IMR-90 (cell line): ENCODE data around the gene ADAMTSL2. TPM values are rescaled to one million over a fixed set of nuclear protein-coding genes. Genes with fewer than 3 reads are reported as not detected.

Source experiments
- ATAC-seq: fragments of 200-7000 bp; cut with Tn5 transposase; 2 replicates; pipeline ENCODE4 v1.9.1; 2020; ENCODE audit warnings: low read depth, mild to moderate bottlenecking, moderate library complexity
- BruUV-seq: library from RNA; stranded (reverse); fragments of 400-500 nt; replicated peaks from 2 replicates; lab custom pipeline; 2021; lab: Mats Ljungman, UMichigan
- CTCF ChIA-PET: fragments of 300-600 bp; formaldehyde crosslinking; extraction: SDS; loops from one replicate; lab custom pipeline; 2021; ENCODE audit warnings: antibody characterized with exemption; lab: Yijun Ruan, JAX
- POLR2A ChIA-PET: fragments of 300-600 bp; sonication (Branson Sonifier 250); formaldehyde crosslinking; loops from one replicate; lab custom pipeline; 2022; ENCODE audit warnings: antibody characterized with exemption; ENCODE audit not compliant: unreplicated experiment; lab: Charles Lee
- DNase-seq: peaks from one replicate; pipeline ENCODE4 v3.0.0; 2013
- H2AFZ ChIP-seq: replicated peaks from 2 replicates; pipeline ENCODE3; 2013; ENCODE audit warnings: low read length, mild to moderate bottlenecking; ENCODE audit not compliant: poor library complexity
- H2AK5ac ChIP-seq: 2 replicates; pipeline ENCODE4 v1.6.1; 2013; ENCODE audit warnings: low read depth, low read length, inconsistent platforms
- H2AK9ac ChIP-seq: replicated peaks from 2 replicates; pipeline ENCODE3; 2013; ENCODE audit warnings: mild to moderate bottlenecking, low read depth, low read length, moderate library complexity; ENCODE audit not compliant: poor library complexity
- H2BK120ac ChIP-seq: 2 replicates; pipeline ENCODE4 v1.6.1; 2013; ENCODE audit warnings: low read depth, low read length, inconsistent platforms
- H2BK15ac ChIP-seq: 3 replicates; pipeline ENCODE4 v1.6.1; 2013; ENCODE audit warnings: low read depth, low read length, inconsistent platforms
- H2BK20ac ChIP-seq: 2 replicates; pipeline ENCODE4 v1.6.1; 2013; ENCODE audit warnings: low read depth, mild to moderate bottlenecking, inconsistent platforms, low read length, moderate library complexity
- H2BK5ac ChIP-seq: 2 replicates; pipeline ENCODE4 v1.6.1; 2013; ENCODE audit warnings: mild to moderate bottlenecking, low read depth, low read length, inconsistent platforms; ENCODE audit not compliant: poor library complexity, severe bottlenecking
- H3K14ac ChIP-seq: replicated peaks from 2 replicates; pipeline ENCODE4 v1.6.1; 2013; ENCODE audit warnings: low read depth, low read length, inconsistent platforms
- H3K18ac ChIP-seq: 2 replicates; pipeline ENCODE4 v1.6.1; 2013; ENCODE audit warnings: low read depth, low read length, control low read depth
- H3K23ac ChIP-seq: 2 replicates; pipeline ENCODE4 v1.6.1; 2013; ENCODE audit warnings: low read depth, low read length, inconsistent platforms
- H3K27ac ChIP-seq: 2 replicates; pipeline ENCODE4 v1.5.1; 2013; ENCODE audit warnings: mild to moderate bottlenecking, control low read depth, low read length; ENCODE audit not compliant: insufficient read depth
- H3K27me3 ChIP-seq: 2 replicates; pipeline ENCODE4 v1.6.1; 2013; ENCODE audit warnings: low read length; ENCODE audit not compliant: control insufficient read depth, insufficient read depth
- H3K36me3 ChIP-seq: 2 replicates; pipeline ENCODE4 v1.6.1; 2013; ENCODE audit warnings: low read length, mixed read lengths; ENCODE audit not compliant: control insufficient read depth, insufficient read depth
- H3K4ac ChIP-seq: 2 replicates; pipeline ENCODE4 v1.6.1; 2013; ENCODE audit warnings: low read depth, low read length, inconsistent platforms
- H3K4me1 ChIP-seq: 2 replicates; pipeline ENCODE4 v1.6.1; 2013; ENCODE audit warnings: low read length, mixed read lengths; ENCODE audit not compliant: control insufficient read depth, insufficient read depth
- H3K4me2 ChIP-seq: 2 replicates; pipeline ENCODE4 v1.6.1; 2013; ENCODE audit warnings: low read depth, mild to moderate bottlenecking, control low read depth, low read length, moderate library complexity
- H3K4me3 ChIP-seq: 2 replicates; pipeline ENCODE4 v1.5.1; 2013; ENCODE audit warnings: low read depth, mild to moderate bottlenecking, control low read depth, low read length, moderate library complexity; ENCODE audit not compliant: insufficient read depth
- H3K56ac ChIP-seq: 2 replicates; pipeline ENCODE4 v1.6.1; 2013; ENCODE audit warnings: low read length, inconsistent platforms; ENCODE audit not compliant: insufficient read depth; ENCODE audit errors: extremely low read depth
- H3K79me1 ChIP-seq, 2 experiments: 2 replicates each; pipeline ENCODE4 v1.6.1; 2013; ENCODE audit warnings: low read length in 2 of 2, inconsistent platforms in 1 of 2, low read depth in 1 of 2
- H3K9ac ChIP-seq: 2 replicates; pipeline ENCODE4 v1.6.1; 2013; ENCODE audit warnings: low read depth, low read length, control low read depth
- H3K9me1 ChIP-seq: 2 replicates; pipeline ENCODE4 v1.6.1; 2013; ENCODE audit warnings: low read length, inconsistent platforms; ENCODE audit not compliant: insufficient read depth
- H3K9me3 ChIP-seq: 2 replicates; pipeline ENCODE4 v1.6.1; 2013; ENCODE audit warnings: low read length; ENCODE audit not compliant: control insufficient read depth, insufficient read depth
- H4K20me1 ChIP-seq: 2 replicates; pipeline ENCODE4 v1.6.1; 2013; ENCODE audit warnings: low read length, inconsistent platforms; ENCODE audit not compliant: insufficient read depth
- H4K5ac ChIP-seq: 2 replicates; pipeline ENCODE4 v1.6.1; 2013; ENCODE audit warnings: mild to moderate bottlenecking, low read depth, low read length, control low read depth
- H4K8ac ChIP-seq, 2 experiments: 2 replicates each; pipeline ENCODE4 v1.6.1; 2013; ENCODE audit warnings: low read depth in 2 of 2, low read length in 2 of 2, control low read depth in 1 of 2, inconsistent platforms in 1 of 2
- H4K91ac ChIP-seq: 2 replicates; pipeline ENCODE4 v1.6.1; 2013; ENCODE audit warnings: low read depth, low read length, inconsistent platforms; ENCODE audit not compliant: insufficient read depth
- BHLHE40 ChIP-seq: fragments of 150-350 bp; IDR thresholded peaks from 2 replicates; pipeline ENCODE4 v1.6.1; 2016; ENCODE audit warnings: mild to moderate bottlenecking, low read depth, low read length
- CEBPB ChIP-seq: IDR thresholded peaks from 2 replicates; pipeline ENCODE4 v1.6.1; 2012; ENCODE audit warnings: low read depth, low read length, improper control_type of control experiment
- CHD1 ChIP-seq: IDR thresholded peaks from 2 replicates; pipeline ENCODE4 v1.6.1; 2012; ENCODE audit warnings: low read depth, low read length, improper control_type of control experiment
- CTCF ChIP-seq: conservative IDR thresholded peaks from 2 replicates; pipeline ENCODE4 v1.5.1; 2012; ENCODE audit warnings: mild to moderate bottlenecking, low read depth, low read length, improper control_type of control experiment
- FOS ChIP-seq: fragments of 150-350 bp; IDR thresholded peaks from 2 replicates; pipeline ENCODE4 v1.6.1; 2016; ENCODE audit warnings: low read depth, low read length
- MAFK ChIP-seq: IDR thresholded peaks from 2 replicates; pipeline ENCODE4 v1.6.1; 2012; ENCODE audit warnings: low read depth, low read length, improper control_type of control experiment
- MAZ ChIP-seq: IDR thresholded peaks from 2 replicates; pipeline ENCODE4 v1.6.1; 2012; ENCODE audit warnings: low read depth, mild to moderate bottlenecking, low read length, improper control_type of control experiment, moderate library complexity, borderline replicate concordance
- MXI1 ChIP-seq: IDR thresholded peaks from 2 replicates; pipeline ENCODE4 v1.6.1; 2012; ENCODE audit warnings: low read depth, mild to moderate bottlenecking, low read length, moderate library complexity, borderline replicate concordance
- NFE2L2 ChIP-seq: fragments of 150-350 bp; IDR thresholded peaks from 2 replicates; pipeline ENCODE4 v1.6.1; 2016; ENCODE audit warnings: low read depth, mild to moderate bottlenecking, low read length
- POLR2A ChIP-seq: IDR thresholded peaks from 2 replicates; pipeline ENCODE4 v1.6.1; 2012; ENCODE audit warnings: mild to moderate bottlenecking, low read depth, low read length
- RAD21 ChIP-seq: IDR thresholded peaks from 2 replicates; pipeline ENCODE4 v1.6.1; 2012; ENCODE audit warnings: low read length, improper control_type of control experiment
- RCOR1 ChIP-seq: IDR thresholded peaks from 2 replicates; pipeline ENCODE4 v1.6.1; 2012; ENCODE audit warnings: mild to moderate bottlenecking, low read length, improper control_type of control experiment; ENCODE audit not compliant: insufficient replicate concordance
- RFX5 ChIP-seq: IDR thresholded peaks from 2 replicates; pipeline ENCODE4 v1.8.0; 2012; ENCODE audit warnings: low read depth, mild to moderate bottlenecking, low read length, moderate library complexity
- SMC3 ChIP-seq: fragments of 150-350 bp; IDR thresholded peaks from 2 replicates; pipeline ENCODE4 v1.6.1; 2016; ENCODE audit warnings: low read depth, mild to moderate bottlenecking, antibody characterized with exemption, low read length, moderate library complexity
- WGBS, 2 experiments: methylation state at CpG; one replicate each; pipeline versions ENCODE4 v1.1.5 to v1.1.7; 2013; ENCODE audit warnings: missing lambda C conversion rate in 2 of 2; ENCODE audit not compliant: insufficient read length in 1 of 2; ENCODE audit errors: extremely low coverage in 2 of 2; 5-methylcytosine and 5-hydroxymethylcytosine counted together
- dilution Hi-C: fragments of 300-500 bp; cut with HindIII; formaldehyde crosslinking; loops from one replicate; pipeline ENCODE4 v1.14.3; 2018; ENCODE audit warnings: low sequenced_read_pairs; ENCODE audit not compliant: unreplicated experiment
- in situ Hi-C: fragments of 300-500 bp; cut with MboI; formaldehyde crosslinking; loops from 3 replicates; pipeline ENCODE4 v1.14.3; 2019; ENCODE audit warnings: low sequenced_read_pairs, inconsistent platforms, mixed read lengths
- intact Hi-C: fragments of 100-400 bp; cut with micrococcal nuclease; formaldehyde crosslinking; loops from 2 replicates; pipeline ENCODE4 v1.10.0; 2022
- polyA plus RNA-seq, 3 experiments: library from polyadenylated mRNA; depleted of rRNA; stranded (reverse); fragments of >200 nt; gene quantifications; 2 replicates each; pipeline ENCODE4 v1.2.3, GENCODE V29; 2012; ENCODE audit warnings: low replicate concordance in 1 of 3
- total RNA-seq: library from RNA; depleted of rRNA; stranded (reverse); fragments of >200 nt; gene quantifications from 2 replicates; pipeline ENCODE4 v1.2.3, GENCODE V29; 2012
- TF ChIP-seq, protein P1 (sequence below): fragments of 150-350 bp; IDR thresholded peaks from 2 replicates; pipeline ENCODE4 v1.6.1; 2017; ENCODE audit warnings: mild to moderate bottlenecking, antibody characterized with exemption, low read length, low read depth
- TF ChIP-seq, protein P2 (sequence below): fragments of 150-350 bp; IDR thresholded peaks from 2 replicates; pipeline ENCODE4 v1.6.1; 2016; ENCODE audit warnings: low read depth, mild to moderate bottlenecking, low read length, moderate library complexity, borderline replicate concordance

Gene ADAMTSL2
- total and polyA plus RNA-seq, 2 of the 4 experiments (the other 2 are of a cell fraction): not detected

DNA sequence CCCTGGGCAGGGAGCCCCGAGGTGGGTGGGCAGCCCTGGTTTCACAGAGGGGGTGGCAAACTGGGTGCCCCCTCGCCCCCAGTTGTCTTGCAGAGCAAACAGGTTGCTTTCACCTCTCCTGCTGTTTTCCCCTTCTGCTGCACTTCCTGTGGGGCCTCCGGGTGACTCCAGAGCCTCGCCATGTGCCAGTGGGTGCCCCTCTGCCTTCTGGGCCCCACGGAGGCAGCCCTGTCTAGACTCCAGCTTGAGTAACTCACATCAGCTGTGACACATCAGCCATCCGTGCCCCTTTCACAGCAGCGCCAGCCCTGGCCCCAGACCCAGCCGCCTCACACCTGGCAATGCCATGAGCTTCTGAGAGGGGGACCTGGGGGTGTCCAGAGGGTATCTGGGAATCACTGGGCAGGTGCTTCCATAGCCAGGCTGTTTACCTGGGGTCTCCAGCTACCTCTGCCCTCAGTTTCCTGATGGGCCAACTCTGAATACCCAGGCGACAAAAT lies 36.9 kb downstream of the ADAMTSL2 start:
- Histone ChIP-seq H2AFZ (no peak overlapping the region), H3K36me3 (no peaks in the 10 kb centered on the region), H3K27me3 (peaks cover 40% of the 10 kb centered on the region), H2BK120ac (no peak overlapping the region), H3K4me2 (no peak overlapping the region), H4K20me1 (no peaks in the 10 kb centered on the region), H3K18ac (no peak overlapping the region), H3K27ac (no peak overlapping the region), H2AK9ac (no peak overlapping the region), H3K4me3 (no peak overlapping the region), H2BK15ac (no peak overlapping the region), H3K9me1 (no peaks in the 10 kb centered on the region), H3K79me1 (no peaks in the 10 kb centered on the region), H4K8ac (no peak overlapping the region), H3K9ac (no peak overlapping the region), H3K9me3 (no peaks in the 10 kb centered on the region), H3K4me1 (no peaks in the 10 kb centered on the region), H3K4ac (no peak overlapping the region), H4K5ac (no peak overlapping the region), H3K56ac (no peak overlapping the region), H2AK5ac (no peak overlapping the region), H2BK20ac (no peak overlapping the region), H2BK5ac (no peak overlapping the region), H4K91ac (no peak overlapping the region), H3K23ac (no peak overlapping the region), H3K14ac (no peak overlapping the region)
- ChIA-PET CTCF (no interaction called here), POLR2A (no interaction called here)
- DNase-seq (no peak), ATAC-seq (no peak)
- BruUV-seq: no TSS peak
- intact Hi-C loops: no loop called here
- 69% methylated on average over 5 of the region's 9 CpGs; no CpG with 5 or more reads in 1 of the 2 experiments for WGBS, 2 experiments
- in situ Hi-C loops: no loop called here
- TF ChIP-seq POLR2A (no peak), CTCF (no peak), CHD1 (no peak), FOS (no peak), RCOR1 (no peak), MXI1 (no peak), NFE2L2 (no peak), RAD21 (no peak), BHLHE40 (no peak), CEBPB (no peak), MAZ (no peak), RFX5 (no peak), MAFK (no peak), SMC3 (no peak)
- TF ChIP-seq, protein P1, sequence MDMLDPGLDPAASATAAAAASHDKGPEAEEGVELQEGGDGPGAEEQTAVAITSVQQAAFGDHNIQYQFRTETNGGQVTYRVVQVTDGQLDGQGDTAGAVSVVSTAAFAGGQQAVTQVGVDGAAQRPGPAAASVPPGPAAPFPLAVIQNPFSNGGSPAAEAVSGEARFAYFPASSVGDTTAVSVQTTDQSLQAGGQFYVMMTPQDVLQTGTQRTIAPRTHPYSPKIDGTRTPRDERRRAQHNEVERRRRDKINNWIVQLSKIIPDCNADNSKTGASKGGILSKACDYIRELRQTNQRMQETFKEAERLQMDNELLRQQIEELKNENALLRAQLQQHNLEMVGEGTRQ: no peak
- TF ChIP-seq, protein P2, sequence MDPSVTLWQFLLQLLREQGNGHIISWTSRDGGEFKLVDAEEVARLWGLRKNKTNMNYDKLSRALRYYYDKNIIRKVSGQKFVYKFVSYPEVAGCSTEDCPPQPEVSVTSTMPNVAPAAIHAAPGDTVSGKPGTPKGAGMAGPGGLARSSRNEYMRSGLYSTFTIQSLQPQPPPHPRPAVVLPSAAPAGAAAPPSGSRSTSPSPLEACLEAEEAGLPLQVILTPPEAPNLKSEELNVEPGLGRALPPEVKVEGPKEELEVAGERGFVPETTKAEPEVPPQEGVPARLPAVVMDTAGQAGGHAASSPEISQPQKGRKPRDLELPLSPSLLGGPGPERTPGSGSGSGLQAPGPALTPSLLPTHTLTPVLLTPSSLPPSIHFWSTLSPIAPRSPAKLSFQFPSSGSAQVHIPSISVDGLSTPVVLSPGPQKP: no peak
- dilution Hi-C loops: no loop called here
